ENCODE results near the gene MBD1.

The MBD1 gene

DNA sequence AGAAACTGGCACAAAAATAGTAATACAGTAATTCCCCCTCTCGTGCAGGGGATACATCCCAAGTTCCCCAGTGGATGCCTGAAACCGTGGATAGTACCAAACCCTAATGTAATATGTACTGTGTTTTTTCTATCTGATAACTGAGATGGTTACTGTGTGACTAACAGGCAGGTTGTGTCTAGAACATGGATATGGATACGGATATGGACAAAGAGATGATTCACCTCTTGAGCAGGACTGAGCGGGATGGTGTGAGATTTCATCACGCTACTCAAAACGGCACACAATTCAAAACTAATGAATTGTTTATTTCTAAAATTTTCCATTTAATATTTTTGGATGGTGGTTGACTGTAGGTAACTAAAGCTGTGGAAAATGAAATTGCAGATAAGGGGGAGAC is 3.4 kb downstream of the MBD1 start:
- TF ChIP-seq, protein P1, sequence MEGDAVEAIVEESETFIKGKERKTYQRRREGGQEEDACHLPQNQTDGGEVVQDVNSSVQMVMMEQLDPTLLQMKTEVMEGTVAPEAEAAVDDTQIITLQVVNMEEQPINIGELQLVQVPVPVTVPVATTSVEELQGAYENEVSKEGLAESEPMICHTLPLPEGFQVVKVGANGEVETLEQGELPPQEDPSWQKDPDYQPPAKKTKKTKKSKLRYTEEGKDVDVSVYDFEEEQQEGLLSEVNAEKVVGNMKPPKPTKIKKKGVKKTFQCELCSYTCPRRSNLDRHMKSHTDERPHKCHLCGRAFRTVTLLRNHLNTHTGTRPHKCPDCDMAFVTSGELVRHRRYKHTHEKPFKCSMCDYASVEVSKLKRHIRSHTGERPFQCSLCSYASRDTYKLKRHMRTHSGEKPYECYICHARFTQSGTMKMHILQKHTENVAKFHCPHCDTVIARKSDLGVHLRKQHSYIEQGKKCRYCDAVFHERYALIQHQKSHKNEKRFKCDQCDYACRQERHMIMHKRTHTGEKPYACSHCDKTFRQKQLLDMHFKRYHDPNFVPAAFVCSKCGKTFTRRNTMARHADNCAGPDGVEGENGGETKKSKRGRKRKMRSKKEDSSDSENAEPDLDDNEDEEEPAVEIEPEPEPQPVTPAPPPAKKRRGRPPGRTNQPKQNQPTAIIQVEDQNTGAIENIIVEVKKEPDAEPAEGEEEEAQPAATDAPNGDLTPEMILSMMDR (IDR thresholded peaks at IDR 0.05; ENCODE audit: borderline replicate concordance, insufficient read depth, low read depth, low read length): no peak
- H3K4me3 ChIP-seq (ENCODE audit: low read depth, low read length): no peak overlapping the region

DNA sequence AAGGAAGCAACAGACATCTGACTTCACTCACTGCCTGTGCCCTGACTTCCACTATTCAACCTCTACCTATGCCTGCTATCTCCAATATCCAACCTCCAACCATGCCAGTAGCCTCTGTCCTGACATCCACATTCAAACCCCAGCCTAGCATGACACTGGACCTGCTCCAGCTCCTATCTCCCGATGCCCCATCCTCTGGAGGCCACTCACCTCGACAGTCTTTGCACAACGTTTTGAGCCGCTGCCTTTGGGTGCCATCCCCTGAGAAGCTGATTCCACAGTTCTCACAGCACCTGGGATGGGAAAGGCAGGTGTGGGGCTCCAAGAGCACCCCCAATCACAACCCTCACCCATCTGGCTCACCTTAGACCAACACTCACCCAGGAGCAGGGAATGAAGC is 4.9 kb downstream of the MBD1 start:
- H3K4me3 ChIP-seq (ENCODE audit: low read depth, low read length): no peak overlapping the region
- TF ChIP-seq, protein P1 (IDR thresholded peaks at IDR 0.05; ENCODE audit: borderline replicate concordance, insufficient read depth, low read depth, low read length): no peak

DNA sequence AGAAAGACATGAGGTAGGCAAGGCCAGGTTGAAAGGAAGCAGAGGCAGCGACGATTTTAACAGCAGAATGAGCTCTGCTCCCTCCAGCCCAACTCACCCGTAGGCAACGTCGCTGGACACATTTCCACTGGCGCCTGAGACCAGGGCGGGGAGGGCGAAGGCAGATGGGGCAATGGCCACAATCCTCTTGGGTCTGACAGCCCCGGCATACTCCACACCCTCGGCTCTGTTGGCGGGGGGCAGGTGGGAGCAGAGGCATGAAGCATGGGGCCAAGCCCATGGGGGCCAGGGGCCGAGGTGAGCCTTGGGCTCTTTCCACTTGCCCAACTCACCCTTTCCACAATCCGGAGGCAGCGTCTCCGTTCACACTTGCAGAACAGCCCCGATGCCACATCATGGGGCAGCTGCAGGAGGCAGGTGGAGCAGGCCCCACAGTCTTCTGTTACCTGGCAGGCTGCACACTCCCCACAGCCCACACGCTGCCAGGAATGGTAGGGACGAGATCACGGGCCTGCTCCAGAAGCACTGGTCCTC is 5.8 kb downstream of the MBD1 start:
- TF ChIP-seq, protein P1 (IDR thresholded peaks at IDR 0.05; ENCODE audit: borderline replicate concordance, insufficient read depth, low read depth, low read length): no peak
- no peak overlapping the region for H3K4me3 ChIP-seq (ENCODE audit: low read depth, low read length)

DNA sequence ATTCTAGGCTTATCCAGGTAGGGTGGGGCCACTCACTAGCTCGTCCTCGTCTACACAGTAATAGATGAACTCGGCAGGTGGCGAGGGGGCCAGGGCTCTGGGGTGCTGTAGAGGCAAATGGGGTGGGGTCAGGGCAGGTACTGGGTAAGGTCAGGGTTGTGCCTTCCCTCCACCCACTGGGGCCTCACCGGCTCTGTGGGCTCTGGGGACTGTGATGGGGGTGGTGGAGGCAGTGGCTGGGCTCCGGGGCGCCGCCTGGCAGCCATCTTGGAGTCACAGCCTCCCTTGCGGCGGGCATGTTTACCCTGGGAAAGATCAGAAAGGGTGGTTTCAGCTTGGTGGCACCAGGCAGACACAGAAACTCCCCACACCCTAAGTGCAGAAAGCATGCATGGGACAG is 6.4 kb downstream of the MBD1 start:
- H3K4me3 ChIP-seq (ENCODE audit: low read depth, low read length): no peak overlapping the region
- TF ChIP-seq, protein P1 (IDR thresholded peaks at IDR 0.05; ENCODE audit: borderline replicate concordance, insufficient read depth, low read depth, low read length): no peak

DNA sequence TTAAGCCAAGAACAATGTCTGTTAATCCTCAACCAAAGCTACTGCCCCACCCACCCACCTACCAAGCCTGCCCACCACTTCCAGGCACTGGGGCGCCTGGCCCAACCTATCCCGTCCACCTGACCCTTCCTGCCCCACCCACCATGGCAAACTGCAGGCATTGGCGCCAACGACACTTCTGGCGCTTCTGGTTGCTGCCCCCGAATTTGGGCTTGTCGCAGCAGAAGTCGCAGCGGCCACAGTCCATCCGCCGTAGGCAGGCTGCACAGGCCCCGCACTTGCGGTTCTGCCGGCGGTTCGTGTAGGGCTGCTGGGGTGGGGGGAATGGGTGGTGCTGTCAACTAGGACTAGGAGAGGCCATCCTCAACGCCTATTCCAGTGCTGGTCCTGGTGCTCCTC is 7.3 kb downstream of the MBD1 start:
- no peak overlapping the region for H3K4me3 ChIP-seq (ENCODE audit: low read depth, low read length)
- TF ChIP-seq, protein P1 (IDR thresholded peaks at IDR 0.05; ENCODE audit: borderline replicate concordance, insufficient read depth, low read depth, low read length): no peak

DNA sequence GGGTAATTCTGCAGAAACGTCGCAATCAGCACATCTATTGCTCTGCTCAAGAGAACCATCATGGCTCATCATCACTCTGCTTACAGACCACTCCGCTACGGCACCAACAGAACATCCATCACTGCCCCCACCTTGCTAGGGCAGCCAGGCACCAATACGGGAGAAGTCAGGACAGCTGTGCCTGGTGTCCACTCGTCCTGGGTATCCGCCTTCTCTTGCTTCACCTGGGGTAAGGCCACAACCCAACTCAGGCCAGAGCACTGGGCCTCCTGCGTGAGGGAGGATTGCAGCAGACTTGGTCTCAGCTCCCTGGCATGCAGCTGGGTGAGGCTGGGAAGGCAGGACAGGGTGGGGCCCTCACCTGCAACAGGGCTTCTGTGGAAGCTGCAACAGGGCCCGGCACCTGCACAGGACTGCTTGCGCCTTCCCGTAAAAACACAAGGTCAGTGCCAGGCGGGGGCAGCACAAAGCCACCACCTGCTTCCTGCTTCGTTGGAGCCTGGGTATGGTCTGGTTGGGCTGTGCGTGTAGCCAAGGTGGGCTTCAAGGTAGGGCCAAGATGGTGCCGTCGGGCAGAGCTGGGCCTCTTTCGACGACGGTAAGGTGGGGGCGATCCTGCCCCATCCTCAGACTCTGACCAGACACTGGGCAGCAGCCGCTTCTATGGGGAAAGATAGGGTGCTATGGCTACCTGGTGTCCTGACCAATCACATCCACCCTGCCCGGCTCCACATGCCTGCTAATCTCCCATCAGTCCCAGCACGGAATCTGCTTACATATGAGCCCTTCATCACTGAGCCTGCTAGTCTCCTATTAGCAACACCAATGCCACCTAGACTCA is 7.9 kb downstream of the MBD1 start:
- no peak overlapping the region for H3K4me3 ChIP-seq (ENCODE audit: low read depth, low read length)
- TF ChIP-seq, protein P1 (IDR thresholded peaks at IDR 0.05; ENCODE audit: borderline replicate concordance, insufficient read depth, low read depth, low read length): no peak

DNA sequence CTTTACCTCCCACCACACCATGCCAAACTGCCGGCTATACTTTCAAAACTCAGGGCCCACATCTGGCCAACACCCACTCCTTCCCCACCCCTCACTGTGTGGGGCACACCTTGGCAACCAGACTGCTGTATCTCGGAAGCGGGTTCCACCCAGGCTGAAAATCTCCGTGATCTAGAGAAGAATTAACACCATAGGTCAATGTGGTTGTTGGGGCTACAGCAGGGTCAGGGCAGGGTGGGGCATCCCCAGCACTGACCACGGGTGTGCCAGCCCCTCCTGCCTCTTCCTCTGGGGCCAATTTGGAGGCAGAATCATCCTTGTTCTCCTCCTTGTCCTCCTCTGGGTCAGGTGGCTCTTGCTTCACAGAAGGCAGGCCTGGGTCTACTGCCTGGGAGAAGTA is 8.8 kb downstream of the MBD1 start:
- no peak overlapping the region for H3K4me3 ChIP-seq (ENCODE audit: low read depth, low read length)
- TF ChIP-seq, protein P1 (IDR thresholded peaks at IDR 0.05; ENCODE audit: borderline replicate concordance, insufficient read depth, low read depth, low read length): no peak

All from GM12875 (cell line).